Uterus (tissue), 4 donors: ENCODE measurements around the gene FLVCR2. TPM values are rescaled to one million over a fixed set of nuclear protein-coding genes. Genes with fewer than 3 reads are reported as not detected.

Experiments
- DNase-seq, 2 donors: peaks; one replicate each; pipeline ENCODE4 v3.0.0-alpha.2; 2019 to 2020
- H3K27ac ChIP-seq, 2 donors: fragments of 200-600 bp; sonication (generic); 1 replicate in 1 of 2; 2 replicates in 1 of 2; pipeline ENCODE4 v1.5.1; 2016 to 2018
- H3K27me3 ChIP-seq, 2 donors: fragments of 200-600 bp; sonication (generic); one replicate each; pipeline ENCODE4 v1.5.1; 2018 to 2019; ENCODE audit warnings: control low read depth in 1 of 2
- H3K36me3 ChIP-seq, 2 donors: fragments of 200-600 bp; sonication (generic); one replicate each; pipeline ENCODE4 v1.5.1; 2019; ENCODE audit warnings: control low read depth in 1 of 2
- H3K4me1 ChIP-seq, 2 donors: fragments of 200-600 bp; sonication (generic); one replicate each; pipeline ENCODE4 v1.5.1; 2018 to 2019; ENCODE audit warnings: control low read depth in 1 of 2
- H3K4me3 ChIP-seq, 2 donors: fragments of 200-600 bp; sonication (generic); 1 replicate in 1 of 2; 2 replicates in 1 of 2; pipeline ENCODE4 v1.5.1; 2018 to 2019; ENCODE audit warnings: mild to moderate bottlenecking in 1 of 2
- H3K9me3 ChIP-seq, 2 donors: fragments of 200-600 bp; sonication (generic); one replicate each; pipeline ENCODE4 v1.5.1; 2019; ENCODE audit warnings: control low read depth in 1 of 2
- POLR2A ChIP-seq, 2 donors: fragments of 450-650 bp; IDR thresholded peaks; one replicate each; pipeline ENCODE4 v1.6.1; 2016; ENCODE audit warnings: antibody characterized with exemption in 2 of 2, mild to moderate bottlenecking in 1 of 2, moderate library complexity in 1 of 2
- intact Hi-C: fragments of 100-400 bp; cut with DNase I; formaldehyde crosslinking; loops from one replicate; pipeline ENCODE4 v1.15.1; 2023; ENCODE audit warnings: low total_unique reads
- total RNA-seq, 4 donors: library from RNA; depleted of rRNA in 3 of 4; stranded (reverse); fragments of >200 nt in 3 of 4; gene quantifications; one replicate each; pipeline versions ENCODE4 v1.1.0 to v1.2.4, GENCODE V29; 2014 to 2023
- TF ChIP-seq, protein P1 (sequence below), 4 experiments: fragments of 200-600 bp in 2 of 4; fragments of 450-650 bp in 2 of 4; sonication (generic) in 2 of 4; IDR thresholded peaks; one replicate each; pipeline ENCODE4 v1.5.1; 2016 to 2019; ENCODE audit warnings: antibody characterized with exemption in 4 of 4, mild to moderate bottlenecking in 2 of 4, moderate library complexity in 1 of 4
- donor health status: DM: yes; HTN: yes; CAD: no.

Gene FLVCR2
- total RNA-seq, 4 donors from 2014 or later = 2.3 to 15.0 (median 3.3) TPM

DNA sequence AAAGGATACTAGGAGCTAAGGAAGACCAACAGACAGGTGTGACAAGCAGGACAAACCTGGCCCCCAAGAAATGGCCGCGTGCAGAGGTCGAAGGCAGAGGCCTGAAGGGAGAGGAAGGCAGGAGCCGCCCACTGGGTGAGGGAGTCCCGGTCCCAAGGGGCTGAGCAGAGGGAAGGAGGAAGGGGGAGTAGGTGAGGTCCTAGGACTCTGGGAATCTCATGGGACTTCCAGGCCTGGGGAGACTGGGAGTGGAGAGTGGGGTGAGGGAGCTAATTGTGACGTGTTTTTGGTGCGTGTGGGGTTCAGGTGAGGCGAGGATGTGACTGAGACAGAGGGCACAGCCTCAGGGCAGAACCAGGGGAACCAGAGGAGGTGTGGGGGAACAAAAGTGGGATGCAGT is 11.7 kb upstream of the FLVCR2 start:
- intact Hi-C loops = no loop called here
- Histone ChIP-seq H3K27ac (no peak overlapping the region), H3K4me1 (no peaks in the 10 kb centered on the region), H3K4me3 (no peak overlapping the region), H3K27me3 (no peaks in the 10 kb centered on the region), H3K9me3 (no peaks in the 10 kb centered on the region), H3K36me3 (no peaks in the 10 kb centered on the region)
- TF ChIP-seq, protein P1, sequence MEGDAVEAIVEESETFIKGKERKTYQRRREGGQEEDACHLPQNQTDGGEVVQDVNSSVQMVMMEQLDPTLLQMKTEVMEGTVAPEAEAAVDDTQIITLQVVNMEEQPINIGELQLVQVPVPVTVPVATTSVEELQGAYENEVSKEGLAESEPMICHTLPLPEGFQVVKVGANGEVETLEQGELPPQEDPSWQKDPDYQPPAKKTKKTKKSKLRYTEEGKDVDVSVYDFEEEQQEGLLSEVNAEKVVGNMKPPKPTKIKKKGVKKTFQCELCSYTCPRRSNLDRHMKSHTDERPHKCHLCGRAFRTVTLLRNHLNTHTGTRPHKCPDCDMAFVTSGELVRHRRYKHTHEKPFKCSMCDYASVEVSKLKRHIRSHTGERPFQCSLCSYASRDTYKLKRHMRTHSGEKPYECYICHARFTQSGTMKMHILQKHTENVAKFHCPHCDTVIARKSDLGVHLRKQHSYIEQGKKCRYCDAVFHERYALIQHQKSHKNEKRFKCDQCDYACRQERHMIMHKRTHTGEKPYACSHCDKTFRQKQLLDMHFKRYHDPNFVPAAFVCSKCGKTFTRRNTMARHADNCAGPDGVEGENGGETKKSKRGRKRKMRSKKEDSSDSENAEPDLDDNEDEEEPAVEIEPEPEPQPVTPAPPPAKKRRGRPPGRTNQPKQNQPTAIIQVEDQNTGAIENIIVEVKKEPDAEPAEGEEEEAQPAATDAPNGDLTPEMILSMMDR (IDR thresholded peaks at IDR 0.05) = no peak
- no peak for TF ChIP-seq POLR2A (IDR thresholded peaks at IDR 0.05)
- no peak for DNase-seq

DNA sequence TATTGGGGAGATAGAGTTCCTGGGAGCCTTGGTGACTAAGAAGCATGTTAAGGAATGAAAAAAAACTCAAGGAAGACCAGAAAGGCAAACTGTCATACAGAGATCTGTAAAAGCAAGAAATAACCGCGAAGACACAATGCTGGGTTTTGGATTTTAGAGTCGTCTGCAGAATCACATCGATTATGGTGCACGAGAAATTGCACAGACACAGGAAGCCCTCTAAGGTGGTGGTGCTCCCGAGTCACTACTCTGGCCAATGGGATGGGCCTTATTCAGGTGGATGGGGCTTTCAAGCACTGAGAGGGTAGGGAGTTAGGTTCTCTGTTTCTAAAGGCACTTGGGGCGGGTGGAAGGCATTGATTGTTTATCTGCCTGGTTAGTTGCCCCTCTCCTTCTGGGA is 10.3 kb upstream of the FLVCR2 start:
- H3K4me1 ChIP-seq = no peaks in the 10 kb centered on the region
- H3K9me3 ChIP-seq = no peaks in the 10 kb centered on the region
- no peaks in the 10 kb centered on the region for H3K36me3 ChIP-seq
- H3K27me3 ChIP-seq = no peaks in the 10 kb centered on the region
- no peak overlapping the region for H3K4me3 ChIP-seq
- no peak for TF ChIP-seq POLR2A (IDR thresholded peaks at IDR 0.05)
- TF ChIP-seq, protein P1 (IDR thresholded peaks at IDR 0.05) = no peak
- intact Hi-C loops = no loop called here
- no peak for DNase-seq
- no peak overlapping the region for H3K27ac ChIP-seq

DNA sequence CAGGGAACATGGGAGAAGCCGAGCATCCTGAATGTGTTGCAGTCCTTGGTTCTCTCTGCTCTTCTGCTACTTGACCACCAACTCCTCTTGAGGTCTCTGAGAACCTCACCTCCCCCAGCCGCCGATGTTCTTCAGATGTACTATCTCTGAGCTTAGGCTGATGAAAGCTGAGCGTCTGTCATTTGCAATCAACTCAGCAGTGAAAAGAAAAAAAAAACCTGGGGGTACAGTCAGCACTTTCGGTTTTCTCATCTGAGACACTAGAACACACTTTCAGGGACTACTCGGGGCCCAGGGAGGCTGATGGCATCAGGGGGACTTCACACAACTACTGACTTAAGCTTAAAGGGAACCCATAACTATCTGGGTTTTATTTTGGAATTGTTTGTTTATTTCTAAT is 9.6 kb upstream of the FLVCR2 start:
- Histone ChIP-seq H3K9me3 (no peaks in the 10 kb centered on the region), H3K4me1 (no peaks in the 10 kb centered on the region), H3K4me3 (no peak overlapping the region), H3K27me3 (no peaks in the 10 kb centered on the region), H3K27ac (no peak overlapping the region), H3K36me3 (no peaks in the 10 kb centered on the region)
- intact Hi-C loops = no loop called here
- no peak for DNase-seq
- TF ChIP-seq POLR2A (IDR thresholded peaks at IDR 0.05) = no peak
- TF ChIP-seq, protein P1 (IDR thresholded peaks at IDR 0.05) = no peak

DNA sequence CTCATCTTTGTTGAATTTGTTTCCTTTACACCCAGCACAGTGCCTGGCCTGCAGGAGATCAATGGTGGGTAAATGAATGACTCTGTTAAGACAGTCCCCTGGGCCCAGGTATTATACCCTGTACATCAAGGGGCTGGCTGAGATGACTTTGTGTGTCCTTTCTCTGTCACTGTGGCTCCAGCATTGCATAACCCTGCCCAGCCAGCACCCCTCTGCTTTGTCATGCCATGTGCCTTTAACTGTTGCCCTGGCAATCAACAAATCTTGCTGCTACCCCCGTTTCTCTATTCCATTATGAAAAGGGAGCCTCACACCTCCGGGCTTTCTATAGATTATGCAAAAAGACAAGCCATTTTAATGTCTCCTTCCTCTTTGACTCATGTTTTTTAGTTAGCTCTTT is 7.6 kb upstream of the FLVCR2 start:
- no peak for DNase-seq
- Histone ChIP-seq H3K4me3 (no peak overlapping the region), H3K27ac (no peak overlapping the region), H3K36me3 (no peaks in the 10 kb centered on the region), H3K9me3 (no peaks in the 10 kb centered on the region), H3K4me1 (no peaks in the 10 kb centered on the region), H3K27me3 (no peaks in the 10 kb centered on the region)
- TF ChIP-seq POLR2A (IDR thresholded peaks at IDR 0.05) = no peak
- TF ChIP-seq, protein P1 (IDR thresholded peaks at IDR 0.05) = no peak
- intact Hi-C loops = no loop called here

DNA sequence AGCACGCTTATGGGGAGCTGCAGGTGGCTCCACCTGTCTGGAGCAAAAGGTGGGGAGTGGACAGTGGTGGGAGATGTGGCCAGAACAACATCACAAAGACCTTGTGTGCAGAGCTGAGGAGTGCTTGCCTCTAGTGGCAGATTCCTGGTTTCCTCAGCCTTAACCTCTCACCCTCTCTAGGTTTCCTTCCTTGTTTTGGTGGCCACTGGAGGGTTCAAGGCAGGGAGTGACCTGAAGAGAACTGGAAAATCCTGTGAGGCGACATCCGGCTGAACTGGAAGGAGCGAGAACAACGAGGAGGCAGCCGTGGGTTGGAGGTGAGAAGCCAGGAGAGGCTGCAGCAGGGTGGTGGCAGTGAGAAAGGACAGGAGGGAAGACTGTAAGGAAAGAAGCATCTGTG is 6.3 kb upstream of the FLVCR2 start:
- DNase-seq = no peak
- Histone ChIP-seq H3K36me3 (no peaks in the 10 kb centered on the region), H3K9me3 (no peaks in the 10 kb centered on the region), H3K27me3 (no peaks in the 10 kb centered on the region), H3K27ac (no peak overlapping the region), H3K4me1 (no peaks in the 10 kb centered on the region), H3K4me3 (no peak overlapping the region)
- TF ChIP-seq, protein P1 (IDR thresholded peaks at IDR 0.05) = no peak
- no peak for TF ChIP-seq POLR2A (IDR thresholded peaks at IDR 0.05)
- intact Hi-C loops = no loop called here
